ENCODE results near the gene CENPVL1. TPM values are rescaled to one million over a fixed set of nuclear protein-coding genes. Genes with fewer than 3 reads are reported as not detected.

Gene CENPVL1
- not detected in 2 replicates for total RNA-seq

GRCh38 chrX:51710277-51711164 lies at the start of gene CENPVL1:
Gene CENPVL1 (plus strand): TSS chrX:51710512. CDS start chrX:51710512, 0 bp downstream.

DNA sequence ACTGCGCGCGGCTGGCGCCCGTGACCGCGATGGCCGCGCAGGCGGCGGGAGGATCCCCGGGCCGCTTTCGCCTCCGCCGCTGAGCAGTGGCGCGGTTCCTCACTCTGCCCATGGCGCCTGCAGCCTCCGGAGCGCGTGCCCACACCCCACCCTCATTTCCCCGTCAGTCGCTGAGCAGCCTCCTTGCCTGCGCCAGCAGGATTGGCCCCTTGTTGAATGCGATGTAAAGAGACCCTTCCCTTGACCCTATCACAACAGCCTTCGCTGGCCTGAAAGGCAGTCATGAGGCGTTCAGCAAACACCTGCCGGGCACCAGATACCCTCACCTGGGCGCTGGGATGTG lies 27.6 kb upstream of the CENPVL1 start, which contains the start of gene CENPVL2:
Gene CENPVL2 (minus strand): TSS at position 112 of the 343 bp plus-strand sequence. CDS start 0 bp downstream, at position 112.

DNA sequence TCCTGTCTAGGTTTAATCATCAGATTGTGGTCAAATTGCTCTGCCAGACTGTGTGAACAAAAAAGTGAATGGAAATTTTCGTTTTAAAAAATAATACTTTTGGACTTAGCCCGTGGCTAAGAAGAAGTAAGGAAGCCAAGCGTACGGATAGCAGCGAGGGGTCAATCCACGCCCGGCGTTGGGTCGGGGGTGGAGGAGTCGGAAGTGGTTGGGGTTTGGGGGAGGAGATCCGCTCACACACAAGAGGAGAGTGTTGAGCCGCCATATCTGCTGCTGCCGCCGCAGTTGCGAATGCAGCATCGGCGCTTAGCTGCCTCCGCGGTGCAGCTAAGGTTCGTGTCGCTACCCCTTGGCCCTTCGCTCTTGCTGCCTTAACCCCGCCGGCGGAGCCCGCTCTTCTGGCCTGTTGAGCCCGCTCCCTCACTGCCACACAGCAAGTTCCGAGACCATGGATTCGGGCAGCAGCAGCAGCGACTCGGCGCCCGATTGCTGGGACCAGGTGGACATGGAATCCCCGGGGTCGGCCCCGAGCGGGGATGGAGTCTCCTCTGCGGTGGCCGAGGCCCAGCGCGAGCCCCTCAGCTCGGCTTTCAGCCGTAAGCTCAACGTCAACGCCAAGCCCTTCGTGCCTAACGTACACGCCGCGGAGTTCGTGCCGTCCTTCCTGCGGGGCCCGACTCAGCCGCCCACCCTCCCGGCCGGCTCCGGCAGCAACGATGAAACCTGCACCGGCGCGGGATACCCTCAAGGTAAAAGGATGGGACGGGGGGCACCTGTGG lies 33.1 kb downstream of the CENPVL1 start, which contains the start of gene GSPT2:
Gene GSPT2 (plus strand): TSS at position 264 of the 779 bp plus-strand sequence. CDS start 185 bp downstream, at position 449.

Other genes with a start within 250 kb of the CENPVL1 start
- 8.1 and 10.2 TPM in 2 replicates for gene NUDT11, start 213.9 kb upstream of the CENPVL1 start, total RNA-seq
- not detected in 2 replicates for gene CENPVL3, start 91.6 kb upstream of the CENPVL1 start, total RNA-seq
- gene CENPVL2, start 27.7 kb upstream of the CENPVL1 start, total RNA-seq: not detected in 2 replicates
- 4.8 and 7.0 TPM in 2 replicates for gene GSPT2, start 32.9 kb downstream of the CENPVL1 start, total RNA-seq
- gene MAGED1, start 183.1 kb downstream of the CENPVL1 start, total RNA-seq: 153 and 201 TPM in 2 replicates